ACHN (cell line): ENCODE results near the gene BAG5.
"Not testable (repeated sequence)": the region's sequence is repeated elsewhere in the genome, so short reads cannot be mapped to it uniquely, and the experiment has no call there.

Source experiments
- DNase-seq: peaks from one replicate; pipeline ENCODE4 v3.0.0-alpha.2; 2015
- in situ Hi-C: cut with HindIII; loops from 2 replicates; pipeline ENCODE4 v1.10.0; 2017; ENCODE audit warnings: low sequenced_read_pairs, low pct_ligation_motif_present, low pct_unique_long_range_greater_than_20kb

The BAG5 gene, protein sequence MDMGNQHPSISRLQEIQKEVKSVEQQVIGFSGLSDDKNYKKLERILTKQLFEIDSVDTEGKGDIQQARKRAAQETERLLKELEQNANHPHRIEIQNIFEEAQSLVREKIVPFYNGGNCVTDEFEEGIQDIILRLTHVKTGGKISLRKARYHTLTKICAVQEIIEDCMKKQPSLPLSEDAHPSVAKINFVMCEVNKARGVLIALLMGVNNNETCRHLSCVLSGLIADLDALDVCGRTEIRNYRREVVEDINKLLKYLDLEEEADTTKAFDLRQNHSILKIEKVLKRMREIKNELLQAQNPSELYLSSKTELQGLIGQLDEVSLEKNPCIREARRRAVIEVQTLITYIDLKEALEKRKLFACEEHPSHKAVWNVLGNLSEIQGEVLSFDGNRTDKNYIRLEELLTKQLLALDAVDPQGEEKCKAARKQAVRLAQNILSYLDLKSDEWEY

DNA sequence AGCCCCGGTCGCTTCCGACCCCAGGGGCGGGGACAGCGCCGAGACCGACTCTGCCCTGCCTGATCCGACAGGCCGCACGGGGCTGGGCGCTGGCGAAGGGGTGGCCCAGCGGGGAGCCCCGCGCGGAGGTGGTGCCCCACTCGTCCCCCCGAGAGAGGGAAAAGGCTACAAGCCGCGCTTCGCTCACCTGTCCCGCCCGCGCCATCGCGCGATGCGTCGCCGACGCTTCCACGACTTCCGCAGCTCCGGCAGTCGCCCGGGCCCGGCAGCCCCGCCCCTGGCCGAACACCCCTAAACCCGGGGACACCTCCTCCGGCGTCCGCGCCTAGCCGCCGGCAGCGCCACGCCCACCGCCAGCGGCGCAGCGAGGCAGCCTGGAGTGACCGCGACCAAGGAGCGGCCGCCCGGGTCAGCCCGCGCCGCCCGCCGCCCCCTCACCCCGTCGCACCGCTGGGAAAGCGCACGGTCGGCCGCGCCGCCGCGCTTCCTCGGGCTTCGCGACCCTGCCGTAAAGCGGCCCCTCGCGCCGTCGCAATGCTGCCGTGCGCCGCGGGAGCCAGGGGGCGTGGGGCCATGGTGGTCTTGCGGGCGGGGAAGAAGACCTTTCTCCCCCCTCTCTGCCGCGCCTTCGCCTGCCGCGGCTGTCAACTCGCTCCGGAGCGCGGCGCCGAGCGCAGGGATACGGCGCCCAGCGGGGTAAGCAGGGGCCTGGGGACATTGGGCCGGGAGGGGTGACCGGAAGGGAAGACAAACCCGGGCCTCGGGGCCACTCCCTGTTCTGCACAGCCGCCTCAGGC is at the start of gene BAG5, which contains the start of gene COA8:
TSS of gene BAG5 (minus strand) at position 229 of the 797 bp plus-strand sequence. CDS start 1,493 bp downstream, outside the sequence.
TSS of gene COA8 (plus strand) at position 532 of the 797 bp plus-strand sequence. CDS start at position 574, 42 bp downstream.
- in situ Hi-C loops = no loop called here
- peak; percentile 81 for DNase-seq

DNA sequence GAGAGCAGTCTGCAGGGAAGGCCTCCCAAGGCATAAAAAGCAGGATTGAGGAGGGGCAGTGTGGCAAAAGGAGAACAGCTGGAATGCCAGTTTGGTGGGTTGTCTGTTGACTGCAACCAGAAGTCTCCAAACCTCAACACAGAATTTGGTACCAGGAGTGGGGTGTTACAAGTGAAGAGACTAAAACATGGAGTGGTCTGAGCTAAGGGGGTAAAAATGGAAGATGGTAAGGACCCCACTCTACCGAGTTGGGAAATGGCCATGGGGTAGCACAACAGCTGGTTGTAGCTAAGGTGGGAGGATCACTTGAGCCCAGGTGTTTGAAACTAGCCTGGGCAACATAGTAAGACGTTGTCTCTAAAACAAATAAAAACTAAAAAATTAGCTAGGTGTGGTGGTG is 48.8 kb upstream of the BAG5 start:
- DNase-seq = no peak
- in situ Hi-C loops = no loop called here

DNA sequence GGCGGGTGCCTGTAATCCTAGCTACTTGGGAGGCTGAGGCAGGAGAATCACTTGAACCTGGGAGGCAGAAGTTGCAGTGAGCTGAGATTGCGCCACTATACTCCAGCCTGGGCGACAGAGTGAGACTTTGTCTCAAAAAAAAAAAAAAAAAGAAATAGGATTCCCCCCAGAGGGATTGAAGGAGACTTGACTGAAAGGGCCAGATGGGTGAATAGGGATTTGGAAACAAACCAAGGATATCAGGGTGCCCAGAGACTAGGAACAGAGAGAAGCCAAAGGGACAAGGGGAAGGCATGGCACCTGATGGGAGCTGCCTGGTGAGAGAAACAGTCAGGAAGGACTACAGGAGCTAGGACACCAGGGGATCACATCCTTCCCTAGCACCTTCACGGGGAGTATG is 46.6 kb upstream of the BAG5 start:
- in situ Hi-C loops, DNase-seq: not testable (repeated sequence)

DNA sequence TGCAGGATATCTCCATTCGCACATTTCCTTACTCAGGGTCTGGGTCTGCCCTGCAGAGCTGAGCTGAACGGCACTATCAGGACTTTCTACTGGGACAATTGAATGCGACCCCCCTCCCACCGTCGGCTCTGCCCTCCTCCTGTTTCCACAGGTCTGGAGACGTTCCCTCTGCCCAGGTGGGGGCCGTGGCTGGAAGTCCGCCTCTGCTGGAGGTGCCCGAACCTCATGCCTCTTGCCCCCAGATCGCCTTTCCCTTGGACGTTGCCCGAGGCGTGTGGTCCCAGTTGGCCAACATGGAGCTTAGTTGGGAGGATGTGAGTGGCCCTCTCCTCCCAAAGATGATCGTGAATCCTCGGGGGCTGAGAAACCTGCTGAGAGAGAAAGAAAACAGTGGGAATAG is 45.4 kb upstream of the BAG5 start:
- DNase-seq = no peak
- in situ Hi-C loops = no loop called here

DNA sequence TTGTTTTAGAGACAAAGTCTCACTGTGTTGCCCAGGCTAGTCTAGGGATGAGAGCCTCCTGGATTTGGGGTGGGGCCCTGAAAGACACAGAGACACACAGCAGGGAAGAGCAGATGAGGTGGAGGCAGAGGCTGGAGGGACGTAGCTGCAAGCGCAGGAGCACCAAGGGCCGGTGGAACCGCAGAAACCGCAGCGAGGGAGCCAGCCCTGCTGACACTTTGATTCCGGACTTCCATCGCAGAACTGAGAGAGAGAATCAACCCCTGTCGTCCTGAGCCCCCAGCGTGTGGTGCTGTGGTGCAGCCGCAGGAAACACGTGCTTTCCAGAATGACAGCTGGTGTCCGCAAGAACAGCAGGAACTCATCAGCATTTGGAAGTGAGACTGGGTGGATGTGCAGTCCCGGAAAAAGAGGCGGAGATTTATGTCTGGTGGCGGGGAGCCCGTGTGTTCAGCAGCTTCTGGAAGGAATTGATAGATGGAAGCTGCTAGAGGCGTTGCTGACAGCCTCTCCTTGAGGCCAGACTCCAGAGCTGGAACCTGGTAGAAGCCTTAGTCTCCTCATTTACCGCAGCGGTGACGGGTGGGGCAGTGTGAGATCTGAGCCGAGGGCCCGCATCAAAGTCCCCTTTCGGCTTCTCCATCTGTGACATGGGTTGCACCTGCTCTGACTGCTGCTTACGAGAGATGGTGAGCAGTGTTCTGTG is 44.7 kb upstream of the BAG5 start:
- in situ Hi-C loops = no loop called here
- no peak for DNase-seq

DNA sequence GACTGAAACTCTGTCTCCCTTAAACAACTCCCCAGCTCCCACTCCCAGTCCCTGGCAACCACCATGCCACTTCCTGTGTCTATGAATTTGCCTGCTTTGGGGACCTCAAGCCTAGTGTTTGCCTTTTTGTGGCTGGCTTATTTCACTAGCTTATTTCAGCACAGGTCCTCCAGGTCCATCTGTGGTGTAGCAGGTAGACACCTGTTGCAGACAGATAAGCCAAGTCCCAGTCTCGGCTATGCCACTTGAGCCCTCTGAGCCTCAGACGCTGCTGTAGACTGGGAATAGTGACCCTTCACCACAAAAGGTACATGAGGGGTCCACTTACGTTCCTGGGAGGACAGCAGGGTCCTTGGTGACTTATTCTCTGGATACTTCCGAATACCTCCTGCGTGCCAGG is 42.2 kb upstream of the BAG5 start:
- no peak for DNase-seq
- in situ Hi-C loops = no loop called here

DNA sequence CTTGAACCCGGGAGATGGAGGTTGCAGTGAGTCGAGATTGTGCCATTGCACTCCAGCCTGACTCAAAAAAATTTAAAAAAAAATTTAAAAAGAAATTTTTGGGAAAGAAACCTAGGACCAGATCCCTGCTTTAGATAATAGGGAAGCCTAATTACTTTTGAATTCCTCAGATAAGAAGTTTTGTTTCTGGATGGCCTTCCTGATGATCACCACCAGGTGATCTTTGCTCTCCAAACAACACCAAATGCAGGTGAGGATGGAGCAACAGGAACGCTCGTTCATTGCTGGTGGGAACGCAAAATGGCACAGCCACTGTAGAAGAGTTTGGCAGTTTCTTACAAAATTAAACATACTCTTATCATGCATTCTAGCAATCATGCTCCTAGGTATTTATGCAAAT is 38.0 kb upstream of the BAG5 start:
- DNase-seq = no peak
- in situ Hi-C loops = no loop called here

DNA sequence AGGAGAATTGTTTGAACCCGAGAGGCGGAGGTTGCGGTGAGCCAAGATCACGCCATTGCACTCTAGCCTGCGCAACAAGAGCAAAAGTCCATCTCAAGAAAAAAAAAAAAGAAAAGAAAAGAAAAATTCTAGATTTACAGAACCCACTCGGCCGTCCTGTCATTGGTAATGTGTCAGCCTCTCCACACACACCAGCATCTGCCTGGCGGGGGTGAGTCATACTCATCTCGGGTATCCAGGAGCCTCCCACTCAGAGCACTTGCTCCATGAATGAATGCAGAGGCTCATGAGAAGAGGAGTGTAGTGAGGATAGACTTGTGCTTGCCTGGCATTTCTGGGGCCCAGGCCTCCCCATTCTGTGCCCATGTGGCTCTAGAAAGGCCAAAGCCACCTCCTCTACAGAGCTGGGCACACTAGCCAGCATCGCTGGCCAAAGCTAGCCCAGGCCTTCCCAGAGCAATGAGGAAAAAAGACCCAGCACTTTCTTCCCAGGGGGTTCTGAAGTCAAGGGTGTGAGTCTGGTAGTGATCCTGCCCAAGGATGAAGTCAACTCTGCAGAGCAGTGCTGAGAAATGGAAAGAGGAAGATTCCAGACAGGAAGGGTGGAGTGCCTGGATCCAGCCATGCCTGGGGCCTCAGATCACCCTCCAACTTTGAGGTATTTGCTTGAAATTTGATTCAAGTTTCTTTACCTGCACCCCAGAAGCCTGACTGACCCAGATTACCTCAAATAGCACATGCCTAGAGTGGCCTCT is 35.3 kb upstream of the BAG5 start:
- peak; percentile 76 for DNase-seq
- in situ Hi-C loops = no loop called here

DNA sequence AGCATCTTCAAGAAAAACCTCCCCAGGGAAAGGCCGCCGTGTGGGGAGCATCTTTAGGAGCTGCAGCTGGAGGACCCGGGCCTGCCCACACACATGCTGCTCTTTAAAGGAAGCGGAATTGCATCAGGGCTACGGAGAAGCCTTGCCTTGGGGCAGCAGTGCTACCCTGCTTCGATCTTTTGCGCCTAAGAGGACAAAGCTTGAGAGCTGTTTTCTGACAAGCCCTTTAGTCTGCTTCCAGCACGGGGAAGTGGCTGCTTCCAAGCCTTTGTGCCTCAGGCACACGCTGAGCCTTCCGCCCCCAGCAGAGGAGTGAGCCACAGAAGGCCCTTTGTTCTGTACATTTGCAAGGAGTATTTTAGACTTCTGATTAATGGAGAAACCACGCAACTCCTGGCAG is 31.8 kb upstream of the BAG5 start:
- in situ Hi-C loops = no loop called here
- DNase-seq = no peak

DNA sequence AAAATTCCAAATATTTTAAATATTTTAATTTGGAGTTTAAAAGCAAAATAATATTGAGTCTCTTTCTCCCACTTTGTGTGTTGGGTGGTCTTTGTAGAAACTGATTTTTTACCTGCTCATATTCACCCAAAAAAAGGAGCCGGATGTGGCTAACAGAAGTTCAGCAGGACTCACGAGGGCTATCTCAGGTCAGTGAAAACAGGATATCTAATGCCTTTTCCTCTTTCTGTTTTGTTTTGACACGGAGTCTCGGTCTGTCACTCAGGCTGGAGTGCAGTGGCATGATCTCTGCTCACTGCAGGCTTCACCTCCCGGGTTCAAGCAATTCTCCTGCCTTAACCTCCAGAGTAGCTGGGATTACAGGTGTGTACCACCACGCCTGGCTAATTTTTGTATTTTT is 31.1 kb upstream of the BAG5 start:
- DNase-seq = no peak
- in situ Hi-C loops = no loop called here

DNA sequence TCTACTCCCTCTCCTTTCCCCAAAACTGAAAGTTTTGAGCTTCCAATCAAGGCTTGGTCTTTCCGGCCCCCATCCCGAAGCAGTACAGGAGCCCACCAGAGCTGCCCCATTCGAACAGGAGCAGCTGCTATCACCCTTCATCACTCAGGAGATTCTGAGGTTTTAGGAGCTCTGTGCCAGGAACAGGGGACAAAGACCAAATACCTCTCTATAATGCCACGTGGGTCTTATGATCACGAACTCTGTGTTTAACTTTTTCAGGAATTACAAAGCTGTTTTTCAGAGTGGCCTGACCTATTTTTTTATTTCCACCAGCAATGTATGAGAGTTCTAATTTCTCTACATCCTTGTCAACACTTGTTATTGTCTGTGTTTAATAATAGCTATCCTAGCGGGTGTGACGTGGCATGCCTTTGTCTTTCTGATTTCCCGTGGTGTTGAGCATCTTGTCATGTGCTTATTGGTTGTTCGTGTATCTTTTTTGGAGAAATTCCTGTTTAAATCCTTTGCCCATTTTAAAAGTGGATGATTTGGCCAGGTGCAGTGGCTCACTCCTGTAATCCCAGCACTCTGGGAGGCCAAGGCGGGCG is 22.0 kb upstream of the BAG5 start:
- in situ Hi-C loops = no loop called here
- DNase-seq = no peak

DNA sequence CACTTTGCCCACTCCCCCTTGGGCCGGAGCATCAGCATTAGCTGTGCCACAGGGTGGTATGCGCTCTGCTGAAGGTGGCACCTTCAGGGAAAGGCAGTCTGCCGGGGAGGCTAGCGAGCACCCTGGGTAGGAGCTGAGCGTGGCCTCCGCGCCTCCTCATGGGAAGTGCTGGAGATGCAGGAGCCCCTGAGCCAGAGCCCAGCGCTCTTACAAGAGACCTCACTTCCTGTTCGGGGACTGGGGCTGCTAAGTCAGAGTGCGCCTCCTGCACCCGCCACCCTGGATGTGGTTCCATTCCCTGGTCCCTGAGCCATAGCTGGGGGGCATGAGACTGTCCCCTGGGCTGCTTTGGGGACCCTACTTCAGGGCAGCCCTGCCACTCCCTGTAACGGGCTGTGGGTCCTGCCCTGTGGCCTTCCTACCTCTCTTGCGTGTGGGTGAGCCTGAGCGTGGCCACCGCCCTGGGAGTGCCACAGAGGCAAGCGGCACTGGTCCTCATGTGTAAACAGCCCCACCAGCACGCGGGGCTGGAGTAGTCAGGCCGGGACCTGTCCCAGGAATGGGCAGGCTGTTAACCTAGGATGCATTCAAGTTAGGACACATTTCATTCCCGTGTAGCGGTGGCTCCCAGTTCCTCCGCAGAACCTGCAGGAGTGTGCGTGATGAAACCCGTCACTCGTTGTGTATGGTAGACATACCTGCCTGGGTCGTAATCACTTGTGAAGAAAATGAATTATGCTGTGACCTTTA is 19.7 kb upstream of the BAG5 start:
- DNase-seq = no peak
- in situ Hi-C loops = no loop called here

DNA sequence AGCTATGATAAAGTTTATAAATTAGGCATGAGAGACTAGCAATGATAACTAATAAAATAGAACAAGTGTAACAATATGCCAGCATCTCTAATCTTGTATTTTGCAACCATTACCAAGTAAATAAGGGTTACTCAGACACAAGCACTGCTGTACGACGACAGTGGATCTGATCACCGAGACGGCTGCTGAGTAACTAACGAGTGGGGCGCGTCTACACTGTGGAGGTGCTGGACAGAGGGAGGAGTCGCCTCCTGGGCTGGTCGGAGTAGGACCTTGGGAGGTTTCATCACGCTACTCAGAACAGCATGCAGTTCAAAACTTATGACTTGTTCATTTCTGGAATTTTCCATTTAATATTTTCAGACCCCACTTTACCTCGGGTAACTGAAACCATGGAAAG is 18.7 kb upstream of the BAG5 start:
- no peak for DNase-seq
- in situ Hi-C loops = no loop called here

DNA sequence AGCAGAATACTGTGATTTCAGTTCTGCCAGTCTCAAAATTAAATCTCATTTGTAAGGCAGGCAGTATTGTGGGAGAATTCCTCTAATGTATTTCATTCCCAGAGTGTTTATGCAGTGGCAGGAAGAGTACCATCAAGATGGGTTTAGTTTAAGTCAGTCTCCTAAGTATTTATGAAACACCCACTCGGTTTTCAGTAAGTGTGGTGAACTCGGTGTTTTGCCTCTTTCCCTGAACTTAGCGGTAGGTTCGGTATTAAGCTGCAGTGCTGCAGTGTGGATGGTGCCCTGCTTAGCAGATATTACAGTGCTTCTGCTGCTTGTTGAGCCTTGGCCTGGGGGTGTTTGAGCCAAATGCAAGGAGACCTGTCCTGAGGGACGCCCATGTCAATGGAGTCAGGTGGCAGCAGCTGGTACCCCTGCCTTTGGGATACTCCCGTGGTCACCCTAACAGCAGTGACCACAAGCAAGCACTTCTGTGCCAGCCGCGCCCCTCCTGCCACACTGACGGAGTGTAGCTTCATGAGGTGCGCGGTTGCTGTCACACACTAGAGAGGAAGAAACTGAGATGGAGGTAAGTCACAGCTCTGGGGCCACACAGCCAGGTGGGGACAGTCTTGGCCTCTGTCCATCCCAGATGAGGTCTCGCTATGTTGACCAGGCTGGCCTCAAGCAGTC is 16.1 kb upstream of the BAG5 start:
- in situ Hi-C loops = no loop called here
- no peak for DNase-seq

DNA sequence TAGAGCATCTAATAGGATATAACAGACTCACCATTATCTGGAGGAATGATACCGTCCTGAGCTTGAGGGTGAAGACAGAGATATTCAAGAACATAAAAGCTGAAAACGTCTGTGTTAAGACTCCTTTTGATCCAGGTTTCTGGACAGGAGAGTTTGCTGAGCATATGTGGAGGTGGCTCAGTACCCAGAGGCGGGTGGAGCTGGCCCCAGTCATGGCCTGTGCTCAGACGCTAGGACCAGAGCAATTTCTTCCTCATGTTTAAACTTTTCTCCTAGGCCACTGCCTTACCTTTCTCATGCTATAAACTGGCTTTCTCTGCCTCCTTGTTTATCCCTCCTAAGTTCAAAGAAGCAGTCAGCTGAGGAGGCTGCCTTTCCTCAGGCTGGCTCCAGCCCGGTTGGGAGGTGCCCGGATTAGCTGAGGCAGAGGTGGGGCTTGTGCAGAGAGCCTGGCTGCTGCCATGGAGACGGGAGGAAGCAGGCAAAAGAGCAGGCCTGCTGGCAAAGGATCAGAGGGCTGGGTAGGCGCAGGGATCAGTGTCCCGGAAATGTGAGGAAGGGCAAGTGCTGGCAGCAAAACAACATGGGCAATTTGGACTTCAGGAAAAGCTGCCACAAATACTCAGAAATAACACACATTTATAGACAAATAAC is 14.0 kb upstream of the BAG5 start:
- in situ Hi-C loops = no loop called here
- DNase-seq = peak; percentile 81

DNA sequence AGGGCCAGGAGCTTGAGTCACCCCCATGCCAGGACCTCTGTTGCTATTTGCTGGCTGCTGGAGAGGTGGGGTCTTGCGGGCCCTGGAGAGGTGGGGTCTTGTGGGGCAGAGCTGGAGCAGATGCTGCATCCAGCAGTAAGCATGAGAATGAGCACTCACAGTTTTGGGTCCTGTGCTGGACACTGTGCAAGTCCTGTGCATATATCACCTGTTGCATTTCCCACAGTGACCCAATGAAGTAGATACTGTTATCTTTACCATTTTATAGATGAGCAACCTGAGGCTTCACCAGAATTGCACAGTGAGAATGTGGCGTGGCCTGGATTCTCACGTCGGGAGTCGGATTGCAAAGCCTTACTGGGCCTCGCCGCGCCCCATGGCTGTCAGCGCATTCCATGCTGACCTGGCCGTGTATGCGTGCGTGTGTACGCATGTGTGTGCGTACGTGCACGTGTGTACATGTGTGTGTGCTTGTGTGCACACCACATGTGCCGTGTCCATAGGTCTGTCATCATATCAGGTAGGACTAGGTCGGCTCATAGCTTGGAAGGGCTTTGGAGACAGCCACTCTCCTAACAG is 12.3 kb upstream of the BAG5 start:
- DNase-seq = no peak
- in situ Hi-C loops = no loop called here
